OCI-LY7 (cell line): Measurements from ENCODE around the gene RAPGEF4. TPM values are rescaled to one million over a fixed set of nuclear protein-coding genes. Genes with fewer than 3 reads are reported as not detected.

ENCODE experiments used
- BruUV-seq: library from RNA; stranded (reverse); fragments of 400-500 nt; replicated peaks from 2 replicates; lab custom pipeline; 2021; lab: Mats Ljungman, UMichigan
- CTCF ChIA-PET: fragments of 300-600 bp; sonication (Branson Sonifier 250); formaldehyde crosslinking; loops from one replicate; lab custom pipeline; 2022; ENCODE audit warnings: antibody characterized with exemption; ENCODE audit not compliant: unreplicated experiment; lab: Charles Lee
- POLR2A ChIA-PET: fragments of 300-600 bp; sonication (Branson Sonifier 250); formaldehyde crosslinking; loops from one replicate; lab custom pipeline; 2022; ENCODE audit warnings: antibody characterized with exemption; lab: Charles Lee
- DNase-seq: peaks from one replicate; pipeline ENCODE4 v3.0.0-alpha.2; 2015; ENCODE audit warnings: low spot score
- H2AFZ ChIP-seq: fragments of 200-600 bp; sonication (generic), shearing (Covaris generic); 2 replicates; pipeline ENCODE4 v1.6.1; 2014; ENCODE audit warnings: mild to moderate bottlenecking, antibody characterized with exemption, low read length, moderate library complexity
- H3K27ac ChIP-seq: fragments of 200-600 bp; sonication (generic); 2 replicates; pipeline ENCODE4 v1.5.1; 2014; ENCODE audit warnings: mixed run types, low read depth, mild to moderate bottlenecking, moderate library complexity, low read length, inconsistent platforms; ENCODE audit not compliant: poor library complexity, severe bottlenecking
- H3K36me3 ChIP-seq: fragments of 200-600 bp; sonication (generic); 2 replicates; pipeline ENCODE4 v1.6.1; 2014; ENCODE audit warnings: mild to moderate bottlenecking, antibody characterized with exemption, low read length, moderate library complexity, mixed read lengths; ENCODE audit not compliant: insufficient read depth
- H3K4me1 ChIP-seq: fragments of 200-600 bp; sonication (generic); 2 replicates; pipeline ENCODE4 v1.5.1; 2014; ENCODE audit warnings: mild to moderate bottlenecking, low read length; ENCODE audit not compliant: insufficient read depth, poor library complexity, severe bottlenecking
- H3K4me2 ChIP-seq: fragments of 200-600 bp; sonication (generic); 2 replicates; pipeline ENCODE4 v1.6.1; 2014; ENCODE audit warnings: mild to moderate bottlenecking, low read length
- H3K4me3 ChIP-seq: fragments of 200-600 bp; sonication (generic); 2 replicates; pipeline ENCODE4 v1.5.1; 2014; ENCODE audit warnings: mild to moderate bottlenecking, low read depth, low read length; ENCODE audit not compliant: poor library complexity, severe bottlenecking
- H3K79me2 ChIP-seq: fragments of 200-600 bp; sonication (generic); 2 replicates; pipeline ENCODE4 v1.6.1; 2016; ENCODE audit warnings: low read depth, mild to moderate bottlenecking, low read length, moderate library complexity, mixed read lengths; ENCODE audit not compliant: insufficient read depth
- H3K9me2 ChIP-seq: fragments of 200-600 bp; sonication (generic); 2 replicates; pipeline ENCODE4 v1.6.1; 2016; ENCODE audit warnings: mild to moderate bottlenecking, low read length, mixed read lengths; ENCODE audit not compliant: insufficient read depth
- H3K9me3 ChIP-seq: fragments of 200-600 bp; sonication (generic); 2 replicates; pipeline ENCODE4 v1.6.1; 2014; ENCODE audit warnings: mild to moderate bottlenecking, mixed run types, low read length, mixed read lengths
- H4K20me1 ChIP-seq: fragments of 200-600 bp; sonication (generic); 2 replicates; pipeline ENCODE4 v1.6.1; 2014; ENCODE audit warnings: mild to moderate bottlenecking, antibody characterized with exemption, low read length, moderate library complexity, mixed read lengths; ENCODE audit not compliant: insufficient read depth
- CTCF ChIP-seq: fragments of 200-600 bp; sonication (generic); conservative IDR thresholded peaks from 2 replicates; pipeline ENCODE4 v1.5.1; 2014; ENCODE audit warnings: mild to moderate bottlenecking, antibody characterized with exemption, low read length, moderate library complexity, mixed read lengths
- EZH2phosphoT487 ChIP-seq: fragments of 200-600 bp; sonication (generic); IDR thresholded peaks from 2 replicates; pipeline ENCODE4 v1.6.1; 2018; ENCODE audit warnings: low read depth, borderline replicate concordance, mild to moderate bottlenecking, mixed run types, antibody characterized with exemption, low read length, moderate library complexity, mixed read lengths
- intact Hi-C: fragments of 100-400 bp; cut with micrococcal nuclease; formaldehyde crosslinking; loops from one replicate; pipeline ENCODE4 v1.10.0; 2022; ENCODE audit not compliant: unreplicated experiment
- total RNA-seq, 2 experiments: library from RNA; depleted of rRNA in 1 of 2; stranded (reverse); fragments of >200 nt in 1 of 2; shearing (Covaris generic) in 1 of 2; gene quantifications; 2 replicates each; pipeline ENCODE4 v1.2.3, GENCODE V29; 2014 to 2022

RAPGEF4 gene
- total RNA-seq, 2 experiments from 2014 or later = 0.22 to 0.55 TPM

- TF ChIP-seq CTCF (peak; percentile 77), EZH2phosphoT487 (no peak)
- Histone ChIP-seq H3K9me2 (no peaks in the 10 kb centered on the region), H3K79me2 (no peaks in the 10 kb centered on the region), H3K9me3 (no peaks in the 10 kb centered on the region), H3K4me3 (no peak overlapping the region), H3K36me3 (no peaks in the 10 kb centered on the region), H4K20me1 (no peaks in the 10 kb centered on the region), H3K4me1 (no peaks in the 10 kb centered on the region), H3K4me2 (no peak overlapping the region), H2AFZ (no peak overlapping the region), H3K27ac (no peak overlapping the region)
- peak; percentile 14 for DNase-seq
- intact Hi-C loops = no loop called here
- ChIA-PET CTCF (no interaction called here), POLR2A (no interaction called here)
- no TSS peak for BruUV-seq
Observed at GRCh38 chr2:172704072-172704936, 31.3 kb upstream of the RAPGEF4 start.

- H3K4me3 ChIP-seq = no peak overlapping the region
- intact Hi-C loops = no loop called here
- no peak for TF ChIP-seq EZH2phosphoT487
- no peak for TF ChIP-seq CTCF
- H4K20me1 ChIP-seq = no peaks in the 10 kb centered on the region
- CTCF ChIA-PET = no interaction called here
- no peaks in the 10 kb centered on the region for H3K9me2 ChIP-seq
- H3K27ac ChIP-seq = no peak overlapping the region
- BruUV-seq = no TSS peak
- H2AFZ ChIP-seq = no peak overlapping the region
- H3K9me3 ChIP-seq = no peaks in the 10 kb centered on the region
- no peak for DNase-seq
- POLR2A ChIA-PET = no interaction called here
- no peaks in the 10 kb centered on the region for H3K36me3 ChIP-seq
- no peaks in the 10 kb centered on the region for H3K4me1 ChIP-seq
- H3K4me2 ChIP-seq = no peak overlapping the region
- no peaks in the 10 kb centered on the region for H3K79me2 ChIP-seq
Observed at GRCh38 chr2:172705352-172705751, 30.3 kb upstream of the RAPGEF4 start.

- no peak for TF ChIP-seq EZH2phosphoT487
- no peaks in the 10 kb centered on the region for H3K36me3 ChIP-seq
- intact Hi-C loops = no loop called here
- H3K4me1 ChIP-seq = no peaks in the 10 kb centered on the region
- H3K9me3 ChIP-seq = no peaks in the 10 kb centered on the region
- H4K20me1 ChIP-seq = no peaks in the 10 kb centered on the region
- no peak overlapping the region for H2AFZ ChIP-seq
- CTCF ChIA-PET = no interaction called here
- BruUV-seq = no TSS peak
- H3K79me2 ChIP-seq = no peaks in the 10 kb centered on the region
- no peaks in the 10 kb centered on the region for H3K9me2 ChIP-seq
- no peak overlapping the region for H3K4me2 ChIP-seq
- H3K27ac ChIP-seq = no peak overlapping the region
- no peak overlapping the region for H3K4me3 ChIP-seq
- POLR2A ChIA-PET = no interaction called here
- no peak for DNase-seq
Observed at GRCh38 chr2:172708247-172708646, 27.4 kb upstream of the RAPGEF4 start.
